ENCODE data around the gene CEACAM3.

Gene CEACAM3

GRCh38 chr19:41850381-41850780 lies 54.0 kb downstream of the CEACAM3 start:
- Histone ChIP-seq H3K9me2 (ENCODE audit: low read depth, low read length) (no peaks in the 10 kb centered on the region), H3K4me1 (ENCODE audit: insufficient read depth, low read length, severe bottlenecking) (no peaks in the 10 kb centered on the region), H3K9me3 (ENCODE audit: low read length) (no peaks in the 10 kb centered on the region), H2AFZ (ENCODE audit: low read length) (no peak overlapping the region), H3F3A (ENCODE audit: insufficient read depth, low read length) (no peaks in the 10 kb centered on the region), H4K20me1 (ENCODE audit: insufficient read depth, low read length) (no peaks in the 10 kb centered on the region), H3K4me3 (ENCODE audit: low read depth, low read length, poor library complexity, severe bottlenecking) (no peak overlapping the region), H3K27me3 (ENCODE audit: insufficient read depth, low read length) (no peaks in the 10 kb centered on the region; the same call in 1 of the 2 replicates), H3K27ac (ENCODE audit: low read depth, low read length, poor library complexity, severe bottlenecking) (no peak overlapping the region), H3K36me3 (ENCODE audit: insufficient read depth, low read length) (no peaks in the 10 kb centered on the region), H3K4me2 (ENCODE audit: low read length) (no peak overlapping the region), H3K79me2 (ENCODE audit: insufficient read depth, low read length) (no peaks in the 10 kb centered on the region), H3K9ac (ENCODE audit: low read length) (no peak overlapping the region)
- TF ChIP-seq EZH2 (IDR thresholded peaks at IDR 0.05; ENCODE audit: borderline replicate concordance, low read length) (no peak), CTCF (IDR thresholded peaks at IDR 0.05; ENCODE audit: low read length) (no peak)

DNA sequence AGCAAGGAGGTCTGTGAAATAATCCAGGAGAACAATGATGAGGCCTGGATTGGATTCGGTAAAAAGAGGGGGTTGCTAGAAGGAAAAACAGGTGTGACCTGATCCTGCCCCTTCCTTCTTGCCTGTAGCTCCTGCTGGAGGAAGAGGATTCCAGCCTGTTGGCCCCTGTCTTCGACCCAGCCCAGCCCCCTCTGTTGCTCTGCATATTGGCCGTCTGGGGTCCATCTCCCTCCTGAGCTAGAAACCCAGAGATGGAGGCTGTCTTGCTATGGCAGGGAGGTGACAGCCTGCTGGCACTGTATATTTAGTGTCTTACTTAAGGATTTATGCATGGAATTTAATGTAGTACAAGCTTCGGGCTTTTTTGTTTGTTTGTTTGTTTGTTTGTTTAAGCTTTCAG lies 55.1 kb downstream of the CEACAM3 start:
- Histone ChIP-seq H3K4me2 (ENCODE audit: low read length) (no peak overlapping the region), H2AFZ (ENCODE audit: low read length) (no peak overlapping the region)

GRCh38 chr19:41853344-41853743 lies 57.0 kb downstream of the CEACAM3 start:
- no peak overlapping the region for H3K4me3 ChIP-seq (ENCODE audit: low read depth, low read length, poor library complexity, severe bottlenecking)
- H3K9me3 ChIP-seq (ENCODE audit: low read length) = no peaks in the 10 kb centered on the region
- no peak for TF ChIP-seq EZH2 (IDR thresholded peaks at IDR 0.05; ENCODE audit: borderline replicate concordance, low read length)
- no peak for TF ChIP-seq CTCF (IDR thresholded peaks at IDR 0.05; ENCODE audit: low read length)
- no peaks in the 10 kb centered on the region for H3K9me2 ChIP-seq (ENCODE audit: low read depth, low read length)
- H3K4me1 ChIP-seq (ENCODE audit: insufficient read depth, low read length, severe bottlenecking) = no peaks in the 10 kb centered on the region
- H3K27me3 ChIP-seq (ENCODE audit: insufficient read depth, low read length) = no peaks in the 10 kb centered on the region; the same call in 1 of the 2 replicates
- H3K4me2 ChIP-seq (ENCODE audit: low read length) = no peak overlapping the region
- H3K36me3 ChIP-seq (ENCODE audit: insufficient read depth, low read length) = no peaks in the 10 kb centered on the region
- H3K9ac ChIP-seq (ENCODE audit: low read length) = no peak overlapping the region
- no peaks in the 10 kb centered on the region for H4K20me1 ChIP-seq (ENCODE audit: insufficient read depth, low read length)
- no peaks in the 10 kb centered on the region for H3F3A ChIP-seq (ENCODE audit: insufficient read depth, low read length)
- H3K27ac ChIP-seq (ENCODE audit: low read depth, low read length, poor library complexity, severe bottlenecking) = no peak overlapping the region
- H2AFZ ChIP-seq (ENCODE audit: low read length) = no peak overlapping the region
- H3K79me2 ChIP-seq (ENCODE audit: insufficient read depth, low read length) = no peaks in the 10 kb centered on the region

More for the DNA sequence above, 55.1 kb downstream of the CEACAM3 start:
- Histone ChIP-seq H3K9ac (ENCODE audit: low read length) (no peak overlapping the region), H3F3A (ENCODE audit: insufficient read depth, low read length) (no peaks in the 10 kb centered on the region), H3K27me3 (ENCODE audit: insufficient read depth, low read length) (no peaks in the 10 kb centered on the region; the same call in 1 of the 2 replicates), H4K20me1 (ENCODE audit: insufficient read depth, low read length) (no peaks in the 10 kb centered on the region), H3K27ac (ENCODE audit: low read depth, low read length, poor library complexity, severe bottlenecking) (no peak overlapping the region), H3K9me3 (ENCODE audit: low read length) (no peaks in the 10 kb centered on the region), H3K9me2 (ENCODE audit: low read depth, low read length) (no peaks in the 10 kb centered on the region), H3K79me2 (ENCODE audit: insufficient read depth, low read length) (no peaks in the 10 kb centered on the region), H3K4me3 (ENCODE audit: low read depth, low read length, poor library complexity, severe bottlenecking) (no peak overlapping the region), H3K36me3 (ENCODE audit: insufficient read depth, low read length) (no peaks in the 10 kb centered on the region), H3K4me1 (ENCODE audit: insufficient read depth, low read length, severe bottlenecking) (no peaks in the 10 kb centered on the region)
- no peak for TF ChIP-seq CTCF (IDR thresholded peaks at IDR 0.05; ENCODE audit: low read length)
- no peak for TF ChIP-seq EZH2 (IDR thresholded peaks at IDR 0.05; ENCODE audit: borderline replicate concordance, low read length)

Measured in OCI-LY1 (cell line).